GM21515 (cell line): ENCODE data around the gene SLIT3.

Source experiments
- ATAC-seq: cut with Tn5 transposase; IDR thresholded peaks from one replicate; pipeline ENCODE4 v1.9.1; 2021; ENCODE audit not compliant: unreplicated experiment

Gene SLIT3

DNA sequence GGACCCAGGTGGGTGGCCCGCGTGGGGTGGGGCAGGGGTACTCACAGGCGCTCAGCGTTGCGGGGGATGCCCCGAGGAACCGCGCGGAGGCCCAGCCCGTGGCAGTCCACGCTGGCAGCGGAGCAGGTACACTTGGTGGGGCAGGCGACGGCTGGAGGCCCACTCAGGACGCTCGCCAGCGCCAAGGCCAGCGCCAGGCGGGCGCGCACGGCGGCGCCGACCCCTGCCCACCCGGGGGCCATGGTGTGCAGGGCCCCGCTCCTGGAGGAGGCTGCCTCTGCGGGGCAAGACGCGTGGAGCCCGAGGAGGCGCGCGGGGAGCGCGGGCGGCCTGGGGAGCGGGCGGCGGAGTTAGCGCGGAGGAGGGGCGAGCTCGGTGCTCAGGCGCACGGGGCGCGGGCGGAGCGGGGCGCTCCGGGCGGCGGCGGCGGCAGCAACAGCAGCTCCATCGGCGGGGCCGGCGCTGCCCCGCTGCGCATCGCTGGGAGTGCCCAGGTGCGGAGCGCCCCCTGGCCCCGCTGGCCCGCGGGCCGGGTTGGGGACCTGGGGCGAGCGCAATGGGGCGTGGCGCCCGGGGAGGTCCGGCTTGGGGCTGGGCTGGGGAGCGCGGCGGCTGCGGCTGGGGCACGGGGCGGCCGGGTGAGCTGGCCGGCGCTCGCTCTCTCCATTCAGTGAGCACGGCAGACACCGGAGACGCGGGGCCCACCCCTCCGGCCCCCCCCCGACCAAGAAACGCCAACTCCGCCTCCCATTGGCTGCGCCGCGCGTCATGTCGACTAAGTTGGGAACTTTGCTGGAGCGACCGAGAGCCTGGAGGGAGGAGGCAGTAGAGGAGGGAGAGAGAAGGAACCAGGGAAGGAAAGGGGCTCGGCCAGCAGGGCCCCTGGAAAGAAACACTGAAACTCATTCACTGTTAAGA, at the start of gene SLIT3:
Gene SLIT3, minus strand, starts transcription at position 672 of the 918 bp plus-strand sequence. Its CDS starts 430 bp downstream, at position 242.
- ATAC-seq = no peak

DNA sequence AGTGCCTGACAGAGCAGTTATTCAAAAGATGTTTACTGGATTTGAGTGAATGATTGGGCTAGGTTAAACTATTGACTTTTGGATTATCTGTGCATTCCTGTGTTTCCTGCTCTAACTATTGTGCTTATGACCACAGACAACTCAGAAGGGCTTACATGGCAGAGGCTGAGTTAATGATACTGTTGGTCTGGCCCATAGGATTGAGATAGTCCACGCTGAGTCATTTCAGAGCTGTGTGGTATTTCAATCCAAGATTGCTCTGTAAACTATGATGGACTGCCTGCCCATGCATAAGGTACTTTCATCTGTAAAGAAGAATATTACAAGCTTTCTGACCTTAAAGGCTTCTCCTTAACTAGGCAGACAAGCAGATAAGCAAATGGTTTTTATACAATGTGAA, 49.1 kb upstream of the SLIT3 start:
- ATAC-seq = no peak

DNA sequence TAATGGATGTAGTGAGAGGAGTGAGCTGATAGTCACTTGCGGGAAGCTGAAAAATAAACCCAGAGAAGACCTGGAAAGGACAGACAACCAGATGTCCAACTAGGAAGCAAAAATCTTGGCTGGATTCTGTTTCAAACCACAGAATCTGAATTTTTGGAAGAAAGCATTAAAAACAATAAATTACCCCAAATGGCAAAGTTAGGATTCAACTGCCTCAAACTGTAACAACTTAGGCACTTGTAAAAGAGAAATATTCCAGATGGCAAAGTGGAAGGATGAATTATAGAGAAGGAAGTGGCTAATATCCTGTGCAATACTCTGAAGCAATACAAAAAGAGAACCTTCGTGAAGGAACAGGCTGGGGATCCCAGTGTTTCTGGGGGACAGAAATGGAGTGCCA, 46.8 kb upstream of the SLIT3 start:
- no peak for ATAC-seq

DNA sequence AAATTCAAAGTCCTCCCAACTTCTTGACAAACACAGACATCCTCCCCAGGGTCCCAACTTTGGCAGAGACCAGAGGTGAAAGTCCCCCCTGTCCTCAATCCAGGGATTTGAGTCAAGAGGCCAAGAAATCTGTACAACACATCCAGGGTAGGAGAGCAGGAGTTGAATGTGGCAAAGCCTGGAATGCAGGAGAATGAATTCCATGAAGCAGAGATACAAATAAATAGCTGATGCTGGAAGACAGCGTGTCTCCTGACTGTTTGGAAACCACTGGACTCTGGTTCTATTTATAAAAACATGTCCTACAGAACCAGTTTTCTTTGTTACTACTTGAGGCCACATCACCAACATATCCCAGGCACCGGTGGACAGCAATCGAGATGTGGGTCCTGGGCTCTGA, 43.7 kb upstream of the SLIT3 start:
- no peak for ATAC-seq

DNA sequence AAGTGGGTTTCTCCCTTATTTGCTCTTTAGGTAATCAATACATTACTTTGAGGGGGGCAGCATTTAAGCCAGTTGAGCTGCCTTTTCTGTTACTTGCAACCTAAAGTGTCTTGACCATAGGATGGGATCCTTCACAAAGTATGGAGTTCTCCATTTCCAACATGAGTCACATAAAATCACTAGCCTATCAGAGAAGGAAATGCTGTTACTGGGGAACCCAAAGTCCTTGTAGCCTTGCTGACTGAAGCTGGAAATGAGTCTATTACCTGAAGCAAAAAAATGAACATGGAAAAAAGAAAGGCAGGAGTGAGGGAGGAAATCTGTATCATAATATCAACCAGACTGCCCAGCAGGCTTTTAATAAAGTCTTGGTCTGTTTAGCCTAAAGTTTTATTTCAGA, 42.8 kb upstream of the SLIT3 start:
- ATAC-seq = no peak

DNA sequence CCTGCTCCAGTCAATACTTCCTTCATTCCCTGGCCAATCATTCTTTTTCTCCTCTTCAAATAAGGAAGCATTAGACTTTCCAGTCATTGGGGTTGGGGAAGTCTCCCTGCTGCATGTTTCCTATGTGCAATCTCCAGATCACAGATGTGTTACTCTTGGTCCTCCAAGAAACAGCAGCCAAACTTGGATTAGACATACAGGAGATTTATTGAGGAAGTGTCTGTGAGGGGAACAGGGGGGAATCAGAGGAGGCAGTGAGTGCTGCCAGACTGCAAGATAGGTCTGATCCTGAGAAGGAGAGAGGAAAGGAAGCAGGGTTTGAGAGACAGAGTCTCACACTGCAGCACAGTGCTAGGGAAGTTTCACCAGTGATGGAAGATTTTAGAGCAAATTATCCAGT, 40.6 kb upstream of the SLIT3 start:
- ATAC-seq = no peak

DNA sequence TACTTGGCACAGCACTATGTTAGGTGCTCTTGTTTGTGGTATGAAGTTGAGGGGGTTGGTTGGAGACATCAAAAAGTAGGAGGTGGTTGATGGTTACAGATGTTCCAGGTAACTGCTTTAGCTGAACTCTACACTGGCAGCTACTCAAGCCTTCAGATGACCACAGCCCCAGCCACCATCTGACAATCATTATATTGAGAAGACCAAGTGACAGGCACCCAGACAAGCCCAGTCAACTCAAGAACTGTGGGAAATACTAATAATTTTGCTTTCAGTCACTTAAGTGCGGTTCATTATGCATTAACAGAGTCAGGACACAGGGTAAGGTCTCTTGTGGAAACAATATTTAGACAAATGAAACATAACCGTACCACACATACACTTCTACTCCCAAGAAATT, 38.9 kb upstream of the SLIT3 start:
- peak; percentile 76 for ATAC-seq

DNA sequence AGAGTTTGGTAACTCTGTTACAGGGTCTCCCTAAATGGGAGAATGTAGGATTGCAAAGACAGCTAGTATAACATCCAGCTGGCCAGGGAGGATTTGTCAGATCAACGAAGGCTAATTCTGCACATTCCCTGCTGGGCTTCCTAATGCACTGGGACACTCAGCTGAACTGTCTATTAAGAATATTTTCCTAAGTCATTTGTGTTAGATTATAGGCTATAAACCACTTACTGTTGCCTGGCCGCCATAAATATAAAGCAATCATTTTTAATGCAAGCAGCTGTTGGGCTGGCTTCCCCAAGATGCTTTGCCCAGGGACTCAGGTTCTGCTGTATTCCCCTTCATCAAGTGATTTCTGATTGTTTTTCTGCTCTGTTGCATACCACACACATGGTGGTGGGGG, 35.3 kb upstream of the SLIT3 start:
- no peak for ATAC-seq

DNA sequence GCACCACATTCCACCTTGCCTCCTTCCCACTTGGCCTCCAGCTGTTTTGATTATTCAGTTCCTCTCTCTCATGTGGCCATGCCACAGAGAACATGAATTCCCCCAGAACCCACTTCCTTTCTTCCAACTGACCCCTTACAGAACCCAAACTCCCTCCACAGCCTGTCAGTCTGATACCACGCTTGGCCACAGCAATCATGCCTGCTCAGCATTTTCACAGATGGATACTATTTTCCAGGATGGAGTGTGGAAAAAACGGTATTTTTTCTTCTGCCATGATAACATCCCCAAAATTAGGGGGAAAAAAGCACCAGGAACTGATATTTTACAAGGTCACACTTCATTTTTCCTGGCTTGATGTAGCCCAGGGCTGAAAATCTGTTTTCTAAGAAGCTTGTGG, 34.9 kb upstream of the SLIT3 start:
- no peak for ATAC-seq

DNA sequence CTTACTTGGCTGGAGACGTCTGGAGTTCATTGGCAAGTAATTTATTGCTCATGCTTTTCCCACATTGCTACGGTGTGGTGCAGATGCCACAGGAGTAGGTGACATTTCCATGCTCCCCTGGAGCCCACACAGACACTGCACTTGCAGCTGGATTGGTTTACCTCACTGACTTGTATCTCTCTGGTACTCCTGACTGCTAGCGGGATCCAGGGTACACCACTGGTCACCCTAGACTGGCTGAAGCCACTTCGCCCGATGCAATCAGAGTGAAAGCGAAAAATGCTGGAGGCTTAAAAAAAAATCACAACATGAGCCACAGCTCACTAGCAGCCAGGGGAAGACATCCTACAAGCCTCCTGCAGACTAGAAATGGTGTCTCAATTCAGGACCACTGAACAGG, 32.6 kb upstream of the SLIT3 start:
- no peak for ATAC-seq

DNA sequence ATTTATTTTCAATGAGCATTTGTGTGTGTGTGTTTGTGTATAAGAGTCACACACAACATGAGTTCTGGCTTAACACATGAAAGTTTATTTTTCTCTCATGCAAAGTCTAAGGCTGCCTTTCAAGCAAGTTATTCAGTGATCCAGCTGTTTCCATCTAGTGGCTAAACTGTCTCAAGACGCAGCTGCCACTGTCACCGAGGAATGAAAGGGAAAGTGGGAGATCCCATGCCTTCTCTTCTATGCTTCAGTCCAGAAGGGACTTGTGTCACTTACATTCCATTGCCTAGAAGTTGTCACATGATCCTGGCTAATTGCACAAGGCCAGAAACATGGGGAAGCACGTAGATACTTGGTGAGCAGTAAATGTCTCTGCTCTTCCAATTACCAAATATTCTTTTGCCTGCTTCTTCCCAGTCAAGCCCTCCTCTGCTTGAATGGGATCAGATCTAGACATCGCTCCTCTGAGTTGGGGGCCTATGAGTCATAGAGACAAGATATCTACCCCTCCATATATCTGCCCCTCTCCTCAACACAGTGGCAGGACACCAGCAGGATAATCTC, 30.4 kb upstream of the SLIT3 start:
- ATAC-seq = no peak

DNA sequence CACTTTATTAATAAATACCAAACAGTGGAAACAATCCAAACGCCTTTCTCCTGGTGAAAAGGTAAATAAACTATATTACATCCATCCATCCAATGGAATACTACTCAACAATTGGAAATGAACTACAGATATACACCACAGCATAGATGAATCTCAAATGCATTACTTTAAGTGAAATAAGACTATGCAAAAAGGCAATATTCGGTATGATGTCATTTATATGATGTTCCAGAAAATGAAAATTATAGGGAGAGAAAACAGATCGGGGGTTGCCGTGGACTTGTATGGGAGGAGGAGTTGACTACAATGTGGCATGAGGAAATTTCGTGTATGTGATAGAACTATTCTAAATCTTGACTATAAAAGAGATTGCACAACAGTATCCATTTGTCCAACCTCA, 27.5 kb upstream of the SLIT3 start:
- ATAC-seq = no peak

DNA sequence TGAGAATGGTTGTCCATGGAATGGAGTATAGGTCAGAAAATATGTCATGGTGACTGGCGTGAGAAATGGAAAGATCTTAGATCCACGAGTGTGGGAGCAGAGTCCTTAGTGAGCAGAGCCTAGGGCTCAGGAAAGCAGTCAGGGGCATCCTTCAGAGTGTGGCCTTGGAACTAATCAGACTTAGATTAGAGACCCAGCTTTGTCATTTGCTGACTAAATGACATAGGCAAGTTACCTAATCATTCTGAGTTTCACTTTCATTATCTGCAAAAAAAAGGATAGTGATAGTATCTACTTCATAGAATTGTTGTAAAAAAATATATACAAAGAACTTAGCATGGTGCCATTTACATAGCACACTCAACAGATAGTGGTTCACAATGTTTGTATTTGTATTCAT, 24.3 kb upstream of the SLIT3 start:
- no peak for ATAC-seq

DNA sequence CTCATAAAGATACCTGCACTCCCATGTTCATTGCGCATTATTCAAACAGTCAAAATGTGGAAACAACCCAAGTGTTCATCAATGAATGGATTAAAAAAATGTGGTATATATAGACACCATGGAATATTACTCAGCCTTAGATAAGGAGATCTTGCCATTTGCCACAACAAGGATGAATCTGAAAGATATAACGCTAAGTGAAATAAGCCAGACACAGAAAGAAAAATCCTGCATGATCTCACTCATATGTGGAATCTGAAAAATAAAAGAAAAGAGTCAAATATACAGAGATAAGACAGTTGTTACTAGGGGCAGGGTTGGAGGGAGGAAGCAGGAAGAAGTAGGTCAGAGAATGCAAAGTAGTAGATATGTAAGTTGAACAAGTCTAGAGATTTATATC, 17.6 kb upstream of the SLIT3 start:
- ATAC-seq = no peak

DNA sequence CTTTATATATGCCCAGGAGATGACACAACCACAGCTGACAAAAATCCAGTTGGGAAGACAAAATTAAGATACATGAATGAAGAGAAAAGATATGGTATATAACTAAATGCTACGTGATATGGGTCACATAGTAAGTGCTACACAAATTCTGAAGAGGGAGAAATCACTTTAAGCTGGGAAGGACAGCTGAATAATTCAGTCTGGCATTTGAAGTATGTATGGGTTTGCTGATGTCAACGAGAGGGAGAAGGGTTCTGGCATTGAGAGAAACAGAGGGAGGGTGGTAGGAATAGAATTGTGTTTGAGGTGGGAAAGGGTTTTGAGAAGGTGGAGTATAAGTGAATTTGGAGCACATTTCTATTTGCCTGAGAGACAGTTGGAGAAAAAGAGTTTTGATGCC, 6.7 kb upstream of the SLIT3 start:
- no peak for ATAC-seq

DNA sequence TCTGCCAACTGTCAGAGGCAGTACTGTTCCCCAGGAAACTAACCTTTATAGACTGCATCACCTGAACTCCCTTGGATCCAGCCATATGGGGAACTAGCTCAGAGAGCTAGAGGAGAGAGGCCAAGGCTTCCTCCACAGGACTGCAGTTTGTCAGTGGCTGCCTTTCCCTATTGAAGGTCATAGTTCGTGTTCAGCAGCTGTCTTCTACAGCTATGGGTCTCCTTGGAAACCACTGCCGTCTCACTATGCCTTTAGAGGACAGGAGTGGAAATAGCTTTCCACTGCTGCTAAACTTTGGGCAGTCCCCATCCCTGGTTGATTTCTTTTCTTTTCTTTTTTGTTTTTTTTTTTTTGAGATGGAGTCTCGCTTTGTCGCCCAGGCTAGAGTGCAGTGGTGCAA, 4.4 kb upstream of the SLIT3 start:
- ATAC-seq = no peak

DNA sequence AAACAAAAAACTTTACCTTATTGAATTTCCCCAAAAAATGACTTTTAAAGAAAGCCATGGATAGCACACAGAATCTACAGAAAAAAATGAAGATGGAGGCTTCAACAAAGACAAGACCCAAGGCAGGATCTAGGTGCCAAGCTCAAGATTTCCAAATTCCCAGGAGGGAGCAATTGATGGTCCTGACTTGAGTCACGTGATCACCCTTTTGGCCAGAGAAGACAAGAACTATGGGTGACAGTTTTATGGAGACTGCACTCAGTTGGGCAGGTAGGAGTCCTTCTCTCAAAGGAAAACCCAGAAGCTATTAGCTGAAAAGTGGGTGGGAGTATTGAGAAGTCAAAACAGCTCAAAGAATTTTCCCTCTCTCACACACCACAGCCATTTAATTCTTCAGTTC, 3.2 kb upstream of the SLIT3 start:
- ATAC-seq = no peak

DNA sequence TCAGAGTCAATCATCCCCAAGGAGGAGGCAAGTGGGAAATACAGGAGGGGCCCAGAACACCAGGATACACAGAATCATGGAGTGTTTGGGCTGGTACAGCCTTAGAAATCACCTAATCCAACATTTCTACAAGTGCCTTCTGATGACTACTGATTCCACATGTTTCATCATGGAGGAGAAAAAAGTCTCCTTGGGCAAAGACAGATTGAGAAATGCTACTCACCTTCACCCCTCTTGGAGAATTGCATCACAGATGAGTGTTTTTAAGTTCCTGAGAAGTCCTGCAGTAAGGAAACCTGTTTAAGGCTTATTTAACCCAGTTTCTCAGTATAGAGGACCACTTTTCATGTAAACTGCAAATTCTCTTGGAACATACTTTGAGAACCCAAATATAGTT, 2.2 kb upstream of the SLIT3 start:
- no peak for ATAC-seq

DNA sequence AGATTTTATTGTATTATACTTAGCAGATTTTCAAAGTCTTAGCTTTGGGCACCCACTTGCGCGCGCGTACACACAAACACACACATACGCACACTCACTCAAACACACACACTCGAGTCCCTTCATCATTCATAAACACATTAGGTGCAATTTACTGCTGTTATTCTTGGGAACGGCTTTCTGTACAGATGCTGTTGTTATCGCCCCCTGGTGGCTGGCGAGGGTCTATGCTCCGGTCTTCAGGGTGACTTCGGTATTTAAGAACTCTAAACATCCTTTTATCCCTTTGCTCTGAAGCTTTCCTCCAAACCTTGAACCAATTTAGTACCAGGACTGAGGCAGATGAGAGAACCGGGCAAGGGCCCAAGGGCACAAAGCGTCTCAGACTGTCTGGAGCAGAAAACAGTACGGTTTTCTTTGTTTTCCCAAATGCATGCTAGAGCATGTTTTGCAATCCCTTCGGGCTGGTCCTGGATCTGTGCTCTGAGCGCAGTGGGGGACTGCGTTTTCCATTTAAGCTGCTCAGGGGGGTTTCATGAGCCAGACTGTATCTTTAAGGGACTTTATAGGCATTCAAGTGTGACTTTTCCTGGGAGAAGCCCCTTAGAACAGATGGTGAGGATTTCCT, 1.7 kb upstream of the SLIT3 start:
- ATAC-seq = peak; percentile 80

DNA sequence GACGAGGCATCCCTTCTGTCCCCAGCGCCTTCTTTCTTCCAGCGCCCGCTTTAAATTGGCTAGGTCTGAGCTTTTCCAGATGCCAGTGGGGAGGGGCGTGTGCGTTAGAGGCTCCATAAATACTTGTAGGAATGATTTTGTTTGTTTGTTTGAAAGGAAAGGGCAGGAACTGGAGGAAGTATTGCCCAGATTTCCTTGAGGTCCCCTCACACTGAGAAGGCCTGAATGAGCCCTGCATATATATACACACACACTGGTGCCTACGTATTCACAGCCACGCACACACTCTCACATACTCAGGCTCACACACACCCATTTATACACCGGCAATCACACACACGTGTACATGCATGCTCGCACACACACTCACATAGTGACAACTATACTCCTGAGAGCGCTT, 1.0 kb upstream of the SLIT3 start:
- ATAC-seq = peak; percentile 15

DNA sequence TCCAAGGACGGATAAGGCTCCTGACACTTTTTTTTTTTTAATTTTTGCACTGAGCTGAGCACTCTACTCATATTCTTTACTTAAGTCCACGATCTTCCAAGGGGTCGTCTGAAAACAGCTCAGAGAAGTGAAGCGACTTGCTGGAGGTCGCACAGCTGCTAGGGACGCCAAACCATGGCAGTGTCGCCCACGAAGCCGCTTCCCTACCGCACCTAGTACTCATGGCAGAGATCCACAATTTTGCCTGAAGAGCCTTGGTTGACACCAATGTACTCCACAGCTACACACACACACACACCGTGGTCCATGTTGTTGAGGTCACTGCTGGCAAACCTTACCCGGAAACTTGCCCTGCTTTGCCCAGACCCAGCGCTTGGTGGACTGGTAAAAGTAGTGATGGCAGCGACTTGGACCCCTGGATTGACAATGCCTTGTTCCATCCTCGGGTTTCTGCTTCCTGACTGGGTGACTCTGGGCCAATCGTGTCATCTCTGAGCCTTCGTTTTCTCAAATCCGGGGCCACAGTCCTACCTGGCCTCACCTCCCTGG, 521 bp upstream of the SLIT3 start:
- no peak for ATAC-seq
